Daoy (cell line): Measurements from ENCODE around the gene LSM14A. TPM values are rescaled to one million over a fixed set of nuclear protein-coding genes. Genes with fewer than 3 reads are reported as not detected.
"Not testable (repeated sequence)": the region's sequence is repeated elsewhere in the genome, so short reads cannot be mapped to it uniquely, and the experiment has no call there.

ENCODE experiments used
- DNase-seq: peaks from one replicate; pipeline ENCODE4 v3.0.0-alpha.2; 2015; ENCODE audit warnings: low read depth
- total RNA-seq: library from RNA; depleted of rRNA; stranded (reverse); fragments of >200 nt; shearing (Covaris generic); gene quantifications from 2 replicates; pipeline ENCODE4 v1.2.3, GENCODE V29; 2014; rRNA removed

LSM14A gene
- 35.3 and 42.8 TPM in 2 replicates for total RNA-seq

DNA sequence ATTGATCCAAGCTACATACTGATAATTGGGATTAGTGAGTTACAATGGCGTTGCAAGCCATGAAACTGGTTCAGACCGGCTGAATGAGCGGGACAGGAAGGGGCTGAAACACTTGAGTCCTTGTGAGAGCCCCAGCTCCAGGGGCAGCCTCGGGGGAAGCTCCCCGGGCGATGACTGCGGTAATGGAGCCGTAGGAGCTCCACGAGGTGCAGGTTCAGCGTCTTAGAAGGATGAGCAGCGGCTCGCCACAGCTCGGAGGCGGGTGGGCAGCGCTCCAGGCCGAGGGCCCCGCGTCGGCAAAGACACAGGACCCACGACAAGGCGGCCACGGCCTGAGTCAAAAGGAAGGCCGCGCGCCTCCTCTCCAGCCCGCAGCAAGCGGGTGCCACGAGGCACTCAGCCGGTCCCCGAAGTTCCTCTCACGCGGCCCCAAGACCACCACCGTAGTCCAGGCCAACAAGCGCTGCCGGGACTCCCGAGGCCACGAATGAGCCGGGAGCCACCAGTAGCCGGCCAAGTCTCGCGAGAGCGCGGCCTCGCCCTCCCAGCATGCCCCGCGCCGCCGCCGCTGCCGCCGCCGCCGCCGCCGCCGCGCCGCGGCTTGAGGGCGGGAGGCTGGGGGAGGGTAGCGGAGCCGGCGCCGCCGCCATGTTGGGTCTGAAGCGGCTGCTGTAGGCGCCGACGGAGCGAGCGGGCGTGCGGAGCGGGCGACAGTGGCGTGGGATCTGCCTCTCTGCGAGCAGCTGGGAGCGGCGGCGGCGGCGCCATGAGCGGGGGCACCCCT lies at the start of gene LSM14A:
Gene LSM14A (plus strand): TSS at position 628 of the 784 bp plus-strand sequence. CDS start 139 bp downstream, at position 767.
- peak; percentile 97 for DNase-seq

- no peak for DNase-seq
Measured at GRCh38 chr19:34124828-34125227, 47.5 kb upstream of the LSM14A start.

GRCh38 chr19:34126966-34127365 lies 45.3 kb upstream of the LSM14A start:
- DNase-seq = peak; percentile 13

DNA sequence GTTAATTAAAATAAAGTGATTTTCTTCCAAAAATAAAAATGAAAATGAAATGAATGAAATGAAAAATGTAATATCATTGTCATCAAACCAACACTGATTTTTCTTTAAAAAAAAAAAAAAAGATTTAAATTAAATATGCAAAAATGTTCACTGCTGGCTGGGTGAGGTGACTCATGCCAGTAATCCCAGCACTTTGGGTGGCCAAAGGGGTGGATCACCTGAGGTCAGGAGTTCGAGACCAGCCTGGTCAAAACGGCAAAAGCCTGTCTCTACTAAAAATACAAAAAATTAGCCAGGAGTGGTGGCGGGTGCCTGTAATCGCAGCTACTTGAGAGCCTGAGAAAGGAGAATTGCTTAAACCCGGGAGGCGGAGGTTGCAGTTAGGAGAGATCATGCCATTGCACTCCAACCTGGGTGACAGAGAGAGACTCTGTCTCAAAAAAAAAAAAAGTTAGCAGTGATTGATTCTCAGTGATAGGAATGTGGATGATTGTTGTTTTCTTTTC lies 44.6 kb upstream of the LSM14A start:
- no peak for DNase-seq

GRCh38 chr19:34128558-34129250 lies 43.6 kb upstream of the LSM14A start:
- peak; percentile 67 for DNase-seq

- DNase-seq = no peak
Measured at GRCh38 chr19:34131100-34131499, 41.2 kb upstream of the LSM14A start.

DNA sequence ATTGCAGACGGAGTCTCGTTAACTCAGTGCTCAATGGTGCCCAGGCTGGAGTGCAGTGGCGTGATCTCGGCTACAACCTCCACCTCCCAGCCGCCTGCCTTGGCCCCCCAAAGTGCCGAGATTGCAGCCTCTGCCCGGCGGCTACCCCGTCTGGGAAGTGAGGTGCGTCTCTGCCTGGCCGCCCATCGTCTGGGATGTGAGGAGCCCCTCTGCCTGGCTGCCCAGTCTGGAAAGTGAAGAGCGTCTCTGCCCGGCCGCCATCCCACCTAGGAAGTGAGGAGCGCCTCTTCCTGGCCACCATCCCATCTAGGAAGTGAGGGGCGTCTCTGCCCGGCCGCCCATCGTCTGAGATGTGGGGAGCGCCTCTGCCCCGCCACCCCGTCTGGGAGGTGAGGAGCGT lies 40.2 kb upstream of the LSM14A start:
- not testable (repeated sequence) for DNase-seq

- not testable (repeated sequence) for DNase-seq
Measured at GRCh38 chr19:34132706-34133105, 39.6 kb upstream of the LSM14A start.

DNA sequence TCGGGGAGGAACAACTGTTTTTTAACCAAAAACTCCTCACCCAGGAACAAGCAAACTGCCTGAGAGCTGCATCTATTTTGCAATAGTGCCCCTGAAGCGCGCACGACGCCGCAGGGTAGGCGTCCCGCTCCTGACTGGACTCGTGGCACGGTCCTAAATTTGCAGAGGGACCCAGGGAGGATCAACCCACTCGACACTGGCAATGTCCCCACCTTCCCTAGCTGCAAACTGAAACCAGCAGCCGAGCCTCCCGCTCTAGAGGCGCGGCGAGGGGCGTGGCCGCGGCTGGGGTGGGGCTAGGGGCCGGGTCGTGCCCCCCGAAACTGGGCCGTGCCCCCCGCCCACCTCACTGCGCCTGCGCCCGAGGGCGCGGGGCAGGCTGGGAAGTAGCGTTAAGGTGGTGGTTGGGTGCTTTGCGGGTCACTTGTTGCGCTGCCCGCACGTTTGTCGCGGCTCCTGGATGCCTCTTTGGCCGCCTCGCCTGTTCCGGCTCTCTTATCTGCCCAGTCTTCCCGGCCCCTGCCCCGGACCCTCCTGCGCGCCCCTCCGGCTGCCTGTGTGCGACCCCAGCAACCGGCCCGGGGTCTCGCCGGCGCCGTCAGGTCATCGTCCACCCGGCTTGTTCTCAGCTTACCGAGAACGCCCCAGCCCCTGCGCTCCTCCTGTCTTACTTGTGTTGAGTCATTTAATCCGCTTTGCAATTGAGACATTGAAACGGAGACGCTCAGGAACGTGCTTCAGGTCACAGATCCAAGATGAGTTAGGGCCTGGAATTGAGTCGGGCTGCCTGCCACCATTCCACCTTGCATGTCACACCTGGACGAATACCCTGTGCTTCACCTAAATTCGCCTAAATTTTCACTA lies 37.9 kb upstream of the LSM14A start:
- DNase-seq = peak; percentile 93

GRCh38 chr19:34135054-34135800 lies 37.1 kb upstream of the LSM14A start:
- no peak for DNase-seq

- DNase-seq = no peak
Measured at GRCh38 chr19:34135821-34136611, 36.3 kb upstream of the LSM14A start.

DNA sequence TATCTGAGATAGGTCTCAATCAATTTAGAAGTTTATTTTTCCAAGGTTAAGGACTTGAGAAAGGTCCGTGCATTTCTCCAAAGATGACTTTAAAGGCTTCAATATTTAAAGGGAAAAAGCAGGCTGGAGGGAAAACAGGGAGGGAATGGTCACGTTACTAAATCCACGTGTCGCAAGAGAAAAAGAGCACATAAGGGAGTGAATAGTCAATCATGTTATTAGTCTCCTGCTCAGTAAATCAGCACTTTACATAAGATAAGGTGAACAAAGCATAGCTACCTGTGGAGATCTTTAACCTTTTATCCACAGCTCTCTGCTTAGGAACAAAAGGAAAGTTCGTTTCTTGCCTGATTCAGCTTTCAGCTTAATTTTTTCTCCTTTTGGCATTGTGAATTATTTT lies 31.3 kb upstream of the LSM14A start:
- no peak for DNase-seq

DNA sequence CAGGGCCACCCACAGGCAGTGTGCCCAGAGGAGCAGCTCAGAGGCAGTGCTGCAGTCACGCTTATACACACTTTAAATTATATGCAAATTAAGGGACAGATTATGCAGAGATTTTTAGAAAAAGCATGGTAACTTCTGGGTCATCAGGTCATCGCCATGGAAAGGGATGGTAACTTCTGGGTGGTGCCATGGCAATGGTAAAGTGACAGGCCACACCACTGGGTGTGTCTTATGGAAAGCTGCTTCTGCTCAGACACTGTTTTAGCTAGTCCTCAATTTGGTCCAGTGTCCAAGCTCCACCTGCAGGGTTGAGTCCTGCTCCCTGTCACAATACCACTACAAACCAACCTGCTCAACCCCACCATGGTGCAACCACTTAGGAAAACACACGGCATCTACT lies 29.9 kb upstream of the LSM14A start:
- no peak for DNase-seq

GRCh38 chr19:34145741-34146202 lies 26.5 kb upstream of the LSM14A start:
- DNase-seq = peak; percentile 57

GRCh38 chr19:34148658-34149185 lies 23.6 kb upstream of the LSM14A start:
- DNase-seq = no peak

- DNase-seq = no peak
Measured at GRCh38 chr19:34149873-34150272, 22.4 kb upstream of the LSM14A start.

GRCh38 chr19:34150558-34150957 lies 21.7 kb upstream of the LSM14A start:
- no peak for DNase-seq

- no peak for DNase-seq
Measured at GRCh38 chr19:34151439-34151838, 20.9 kb upstream of the LSM14A start.

DNA sequence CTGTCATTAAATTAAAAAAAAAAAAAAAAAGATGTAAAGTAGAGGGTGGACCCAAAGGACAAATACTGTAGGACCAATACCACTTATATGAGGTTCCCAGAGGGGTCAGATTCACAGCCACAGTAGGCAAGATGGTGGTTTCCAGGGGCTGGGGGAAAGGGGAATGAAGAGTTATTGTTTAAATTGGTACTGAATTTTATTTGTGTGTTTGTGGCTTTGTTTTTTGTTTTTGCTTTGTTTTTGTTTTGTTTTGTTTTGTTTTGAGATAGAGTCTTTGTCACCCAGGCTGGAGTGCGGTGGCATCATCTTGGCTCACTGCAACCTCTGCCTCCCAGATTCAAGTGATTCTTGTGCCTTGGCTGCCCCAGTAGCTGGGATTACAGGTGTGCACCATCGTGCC lies 17.9 kb upstream of the LSM14A start:
- no peak for DNase-seq

DNA sequence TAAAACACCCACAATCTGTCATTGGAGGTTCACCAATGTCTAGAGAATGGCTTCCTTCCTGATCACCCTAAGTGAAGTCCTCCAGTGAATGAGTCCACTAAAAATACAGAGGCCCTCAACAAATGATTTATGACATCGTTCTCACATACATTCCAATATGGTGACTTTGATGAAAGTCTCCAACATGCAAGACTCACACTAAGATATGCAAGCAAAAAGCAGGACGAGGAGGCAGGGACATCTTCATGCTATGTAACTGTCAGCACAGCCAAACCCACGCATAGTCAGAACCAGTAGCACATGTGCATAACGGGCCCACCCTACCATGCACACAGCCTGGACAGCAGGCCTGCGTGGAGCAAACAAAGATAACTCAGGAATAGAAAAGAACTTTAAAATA lies 16.6 kb upstream of the LSM14A start:
- DNase-seq = no peak
